Left hindlimb (tissue), 1 donor: ENCODE results near the gene COPZ1.
"Not testable (repeated sequence)": the region's sequence is repeated elsewhere in the genome, so short reads cannot be mapped to it uniquely, and the experiment has no call there.

Experiments used
- DNase-seq: peaks from one replicate; pipeline ENCODE4 v3.0.0-alpha.2; 2018

Gene COPZ1

DNA sequence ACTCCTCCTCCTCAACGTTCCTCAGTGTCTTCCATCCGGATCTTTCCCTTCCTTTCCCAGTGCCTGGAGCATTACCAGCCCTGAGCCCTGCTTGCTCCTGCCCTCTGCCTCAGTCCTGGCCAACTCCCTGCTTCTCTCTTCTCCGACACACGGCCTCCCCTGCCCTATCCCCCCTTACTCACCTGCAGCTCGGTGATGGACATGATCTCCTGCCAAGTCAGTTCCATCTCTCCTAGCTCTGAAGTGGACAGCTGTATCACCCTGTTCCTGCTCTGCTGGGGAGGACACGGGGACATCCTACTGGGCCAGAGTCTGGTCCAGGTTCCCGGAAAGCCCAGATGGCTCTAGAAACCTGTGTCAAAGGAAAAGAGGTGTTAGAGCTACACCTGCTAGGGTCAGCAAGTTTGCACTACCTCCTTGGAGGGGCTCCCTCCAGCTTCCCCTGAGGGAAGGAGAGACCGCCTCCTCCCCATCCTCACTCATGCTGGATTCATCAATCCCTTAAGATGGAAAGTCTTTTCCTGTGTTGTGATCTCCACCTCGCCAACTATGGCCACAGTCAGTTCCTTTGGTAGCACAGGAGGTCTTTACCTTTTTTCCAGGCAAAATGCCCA lies 29.9 kb upstream of the COPZ1 start:
- no peak for DNase-seq

DNA sequence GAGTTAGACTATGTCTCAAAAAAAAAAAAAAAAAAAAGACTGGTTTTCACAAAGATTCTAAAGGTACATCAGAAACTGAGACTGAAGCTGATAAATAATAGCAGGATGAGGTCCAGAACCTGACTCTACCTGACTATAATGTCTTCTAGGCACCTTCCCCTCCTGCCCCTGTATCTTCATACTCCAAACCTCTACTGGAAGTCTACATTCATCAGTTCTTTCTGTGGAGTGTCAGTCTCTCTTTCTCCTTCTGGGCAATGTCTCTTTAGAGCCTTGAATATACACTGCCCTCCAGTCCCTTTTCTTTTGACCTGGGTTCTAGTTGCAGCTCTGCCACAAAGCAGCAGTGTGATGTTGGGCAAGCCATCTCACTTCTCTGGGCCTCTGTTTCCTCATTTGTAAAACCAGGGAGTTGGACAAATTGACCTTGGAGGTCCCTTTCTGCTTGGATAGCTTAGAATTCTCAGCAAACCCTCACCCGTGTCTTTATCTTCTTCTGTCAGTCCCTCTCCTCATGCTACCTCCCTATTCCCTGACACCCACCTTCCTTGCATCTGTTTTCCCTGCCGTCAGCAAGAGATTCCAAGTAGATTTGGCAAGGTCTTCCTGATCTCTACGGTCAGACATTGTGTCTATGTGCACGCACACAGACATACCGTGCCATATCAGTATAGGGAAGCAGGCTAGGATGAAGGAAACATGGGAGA lies 28.4 kb upstream of the COPZ1 start:
- DNase-seq = no peak

DNA sequence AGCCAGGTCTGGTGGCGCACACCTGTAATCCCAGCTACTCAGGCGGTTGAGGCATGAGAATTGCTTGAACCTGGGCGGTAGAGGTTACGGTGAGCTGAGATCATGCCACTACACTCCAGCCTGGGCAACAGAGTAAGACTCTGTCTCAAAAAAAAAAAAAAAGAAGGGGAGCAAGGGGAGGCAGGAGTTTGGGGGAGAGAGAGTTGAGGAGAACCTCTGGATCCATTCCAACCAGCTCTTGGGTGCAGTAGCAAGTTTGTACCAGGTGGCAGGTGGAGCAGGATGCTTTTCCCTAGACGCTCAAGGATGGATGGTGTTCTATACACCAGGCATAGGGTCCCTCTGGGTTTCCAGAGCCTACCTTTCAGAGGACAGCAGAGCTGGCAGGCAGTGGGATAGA lies 26.0 kb upstream of the COPZ1 start:
- no peak for DNase-seq

DNA sequence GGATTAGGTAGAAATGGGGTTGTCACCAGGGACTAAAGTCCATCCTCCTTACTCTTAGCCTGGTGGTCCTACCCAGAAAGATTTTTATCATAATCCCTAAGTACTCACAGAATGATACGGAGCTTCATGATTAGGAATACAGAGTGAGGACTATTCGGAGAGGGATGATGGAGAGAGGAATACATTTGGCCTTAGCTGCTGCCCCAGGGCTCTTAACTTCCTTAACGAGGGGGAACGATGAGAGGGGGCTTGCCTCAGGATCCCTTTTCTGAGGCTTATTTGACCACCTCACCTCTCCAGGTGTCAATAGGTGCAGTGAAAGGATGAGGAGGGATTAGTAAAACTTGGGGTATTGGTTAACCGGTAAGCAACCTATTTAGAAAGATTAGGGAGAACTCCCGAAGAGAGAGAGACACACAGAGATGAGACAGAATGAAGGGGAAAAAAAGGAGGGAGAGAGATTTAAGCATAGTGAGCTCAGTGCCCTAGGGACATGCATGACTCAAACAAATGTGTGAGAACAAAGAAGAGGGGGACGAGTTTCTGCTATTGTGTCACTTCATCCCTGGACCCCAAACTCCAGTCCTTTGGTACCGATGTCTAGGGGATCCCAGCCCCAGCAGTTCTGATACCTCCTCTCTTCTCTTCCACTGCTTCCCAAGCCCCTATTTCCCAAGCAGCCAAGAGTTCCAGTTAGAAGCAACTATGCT lies 25.3 kb upstream of the COPZ1 start:
- no peak for DNase-seq

DNA sequence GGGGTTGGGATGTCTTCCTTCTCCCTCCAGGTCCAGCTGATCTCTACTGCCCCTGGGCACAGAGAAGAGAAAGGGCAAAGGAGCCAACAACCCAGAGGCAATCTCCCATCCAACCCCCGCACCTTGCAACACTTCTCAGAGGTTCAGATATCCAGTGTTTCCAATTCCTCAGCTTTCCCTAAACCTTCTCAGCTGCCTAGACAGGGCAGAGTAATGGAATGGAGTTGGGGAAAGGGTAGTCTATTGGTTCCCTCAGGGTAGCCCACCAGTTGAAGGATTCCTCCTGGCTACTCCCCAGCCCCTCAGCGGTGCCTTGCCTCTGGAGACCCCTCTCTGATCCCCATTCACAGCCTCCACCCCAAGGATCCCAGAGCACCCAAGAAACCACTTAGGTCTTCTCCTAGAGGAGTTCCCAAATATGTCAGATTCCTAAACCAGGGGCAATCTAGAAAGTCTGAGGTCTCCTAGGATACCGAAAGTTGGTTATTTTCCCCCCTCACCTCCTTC lies 24.7 kb upstream of the COPZ1 start:
- DNase-seq = no peak

DNA sequence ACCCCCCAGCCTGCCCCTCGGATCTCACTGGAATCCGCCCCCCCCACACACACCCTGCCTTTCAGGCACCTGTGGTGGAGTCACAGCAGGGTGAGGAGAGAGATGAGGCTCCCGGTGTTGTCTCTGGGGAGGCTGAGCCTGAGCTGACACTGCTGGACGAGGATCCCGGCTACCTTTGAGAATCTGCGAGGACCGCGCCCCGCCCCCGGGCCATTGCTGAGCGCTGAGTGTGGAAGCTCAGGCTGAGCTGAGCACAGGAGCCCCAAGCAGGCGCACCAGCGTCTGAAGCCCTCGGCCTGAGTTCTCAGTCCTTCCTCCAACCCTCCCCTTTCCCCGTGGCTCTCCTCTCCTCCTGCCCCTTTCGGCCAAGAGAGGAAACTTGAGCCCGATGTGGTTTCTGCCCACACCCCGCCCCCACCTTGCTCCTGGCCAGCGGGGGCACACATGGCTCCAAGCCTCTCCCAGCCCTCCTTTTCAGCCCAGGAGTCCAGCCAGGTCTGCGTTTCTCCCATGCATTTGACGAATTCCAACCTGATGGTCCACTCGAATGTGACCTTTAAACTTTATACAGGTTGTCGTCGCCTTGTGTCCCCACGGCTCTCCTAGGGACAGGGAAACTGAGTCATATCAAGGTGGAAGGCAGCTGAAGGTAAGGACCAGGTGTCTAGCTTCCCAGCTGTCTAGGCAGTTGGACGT lies 24.1 kb upstream of the COPZ1 start, which contains the start of gene NFE2:
NFE2 (minus strand) TSS at position 284 of the 696 bp plus-strand sequence. CDS start 5,767 bp downstream, outside the sequence.
- peak; percentile 67 for DNase-seq

DNA sequence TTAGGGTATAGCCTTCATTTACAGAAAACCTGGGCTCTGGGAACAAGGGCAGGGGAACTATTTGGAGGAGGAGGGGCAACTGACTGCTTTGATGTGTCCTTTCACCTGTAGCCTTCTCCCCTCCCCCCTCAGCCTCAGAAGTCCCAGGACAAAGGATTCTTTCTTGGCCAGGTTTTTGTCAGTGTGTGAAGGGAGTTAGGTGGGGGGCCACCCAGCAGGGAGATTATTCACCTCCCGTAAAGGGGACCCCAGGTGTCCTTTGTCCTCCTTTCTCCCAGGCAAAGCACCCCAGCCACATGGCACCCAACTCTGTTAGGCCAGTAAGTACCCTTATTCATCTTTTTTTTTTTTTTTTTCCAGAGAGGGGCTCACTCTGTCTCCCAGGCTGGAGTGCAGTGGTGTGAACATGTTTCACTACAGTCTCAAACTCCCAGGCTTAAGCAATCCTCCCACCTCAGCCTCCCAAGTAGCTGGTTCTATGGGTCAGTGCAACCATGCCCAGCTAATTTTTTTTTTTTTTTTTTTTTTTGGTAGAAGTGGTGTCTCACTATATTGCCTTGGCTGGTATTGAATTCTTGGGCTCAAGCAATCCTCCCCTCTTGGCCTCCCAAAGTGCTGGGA lies 23.4 kb upstream of the COPZ1 start:
- no peak for DNase-seq

DNA sequence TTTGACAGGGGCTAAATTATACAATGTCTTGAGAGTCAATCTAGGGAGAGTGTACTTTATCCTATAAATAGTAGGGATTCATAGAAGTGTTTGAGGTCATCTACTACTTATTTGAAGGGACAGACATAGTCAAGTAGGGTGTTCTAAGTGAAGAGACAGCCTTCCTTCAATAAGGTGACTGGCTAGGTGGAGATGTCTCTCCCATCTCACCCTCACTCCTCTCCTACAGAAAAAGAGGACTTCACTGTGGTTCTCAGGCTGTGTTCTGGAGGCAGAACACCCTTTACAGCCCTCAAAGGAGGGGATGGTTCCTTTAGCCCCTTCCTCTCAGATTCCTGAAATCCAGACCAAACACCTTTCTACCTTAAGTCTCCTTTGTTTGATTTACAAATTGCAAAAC lies 21.3 kb upstream of the COPZ1 start:
- no peak for DNase-seq

DNA sequence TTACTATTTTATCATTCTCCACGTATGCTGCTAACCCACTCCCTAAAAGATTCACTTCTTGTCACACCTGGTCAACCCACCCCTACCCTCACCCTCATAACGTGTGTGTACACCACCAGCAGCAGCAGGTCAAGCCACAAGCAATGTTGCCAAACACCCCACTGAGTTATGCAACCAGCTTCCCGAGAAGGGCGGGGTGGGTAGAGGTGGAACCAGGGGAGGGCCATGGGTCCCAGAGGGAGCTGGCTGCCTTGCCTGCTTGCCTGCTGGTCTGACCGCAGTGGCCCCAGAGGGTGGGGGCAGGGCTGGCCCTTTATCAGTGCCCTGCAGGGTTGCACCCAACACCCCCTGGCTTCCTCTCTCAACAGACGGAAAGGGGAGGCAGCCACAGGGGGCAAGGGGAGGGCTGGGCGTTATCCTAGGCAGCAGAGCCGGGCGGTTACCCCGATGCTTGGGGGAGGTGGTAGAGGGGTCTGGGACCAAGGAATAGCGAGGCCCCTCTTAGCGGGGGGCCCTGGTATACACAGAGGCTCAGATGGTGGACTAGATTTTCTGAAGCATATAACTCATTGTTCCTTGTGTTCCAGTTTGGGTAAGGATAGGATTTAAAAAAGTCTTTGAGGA lies 20.6 kb upstream of the COPZ1 start:
- peak; percentile 53 for DNase-seq

DNA sequence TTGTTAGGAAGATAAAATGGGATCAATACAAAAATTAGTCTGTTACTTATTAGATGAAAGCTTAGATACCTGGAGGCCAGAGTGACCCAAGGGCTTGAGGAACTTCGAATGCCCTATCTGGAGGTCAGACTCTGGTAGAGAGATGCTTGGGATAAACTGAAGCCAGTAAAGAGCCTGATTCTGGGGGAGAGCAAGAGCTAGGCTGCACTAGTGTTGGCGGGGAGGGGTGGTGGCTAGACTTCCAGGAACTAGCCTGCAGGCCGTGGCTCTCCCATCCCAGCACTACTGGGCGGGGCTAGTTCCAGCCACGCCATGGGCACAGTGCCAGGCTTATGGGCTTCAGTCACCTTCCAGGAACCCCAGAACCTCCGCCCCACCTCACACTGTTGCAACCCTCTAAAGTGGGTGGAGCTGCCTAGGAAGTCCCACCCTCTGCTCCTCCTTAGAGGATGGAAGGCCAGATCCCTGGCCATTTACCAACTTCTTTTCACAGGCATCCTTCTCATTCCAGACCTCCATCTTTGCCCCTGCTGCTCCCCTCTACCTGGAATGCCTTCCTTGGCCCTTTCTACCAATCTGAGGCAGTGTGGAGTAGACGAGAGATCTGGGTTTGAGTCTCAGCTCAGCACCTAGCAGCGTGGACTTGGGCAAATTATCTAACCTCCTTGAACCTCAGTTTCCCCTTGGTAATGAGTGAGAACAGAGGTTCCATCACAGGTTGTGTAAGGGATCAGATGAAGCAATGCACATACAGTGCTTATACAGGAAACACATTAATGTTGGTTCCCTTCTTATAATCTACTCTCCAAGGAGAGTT lies 17.8 kb upstream of the COPZ1 start:
- DNase-seq = peak; percentile 69

DNA sequence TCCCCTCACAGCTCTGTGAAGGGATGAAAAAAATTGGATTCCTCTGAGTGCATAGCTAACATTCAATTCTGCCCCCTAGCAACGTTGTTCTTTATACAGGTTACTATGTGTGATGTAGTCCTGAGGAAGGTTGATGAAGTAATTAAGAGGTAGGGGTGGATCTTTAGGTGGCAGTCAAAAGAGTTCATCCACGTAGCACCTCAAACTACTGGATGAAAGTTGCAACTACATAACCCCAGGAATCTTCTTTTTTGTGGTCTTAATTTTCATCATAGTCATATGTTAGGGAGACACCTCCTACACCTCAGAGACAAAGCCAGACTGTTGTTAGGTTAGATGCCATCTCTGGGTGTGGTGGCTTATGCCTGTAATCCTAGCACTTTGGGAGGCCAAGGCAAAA lies 13.9 kb upstream of the COPZ1 start:
- no peak for DNase-seq

DNA sequence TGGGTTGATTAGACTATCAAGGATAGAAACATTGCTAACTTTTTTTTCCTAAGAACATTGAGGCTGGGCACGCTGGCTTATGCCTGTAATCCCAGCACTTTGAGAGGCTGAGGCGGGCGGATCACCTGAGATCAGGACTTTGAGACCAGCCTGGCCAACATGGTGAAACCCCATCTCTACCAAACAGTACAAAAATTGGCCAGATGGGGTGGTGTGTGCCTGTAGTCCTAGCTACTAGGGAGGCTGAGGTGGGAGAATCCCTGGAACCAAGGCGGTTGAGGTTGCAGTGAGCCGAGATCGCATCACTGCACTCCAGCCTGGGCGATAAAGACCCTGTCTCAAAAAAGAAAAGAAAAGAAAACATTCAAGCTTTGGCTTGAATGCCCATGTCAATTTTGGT lies 12.6 kb upstream of the COPZ1 start:
- DNase-seq = not testable (repeated sequence)

DNA sequence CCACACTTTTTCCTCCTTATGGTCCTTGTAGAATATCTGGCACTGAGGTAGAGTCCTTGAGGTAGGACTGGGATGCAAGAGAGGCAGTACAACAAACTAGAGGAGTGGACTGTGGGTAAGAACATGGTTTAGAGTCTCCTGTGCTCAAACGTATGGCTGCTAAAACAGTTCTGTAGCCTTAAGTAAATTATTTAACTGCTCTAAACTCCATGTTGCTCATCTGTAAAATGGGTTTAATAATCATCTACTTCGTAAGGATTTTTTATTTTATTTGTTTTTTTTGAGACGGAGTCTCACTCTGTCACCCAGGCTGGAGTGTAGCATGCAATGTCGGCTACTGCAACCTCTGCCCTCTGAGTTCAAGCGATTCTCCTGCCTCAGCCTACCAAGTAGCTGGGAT lies 3.6 kb upstream of the COPZ1 start:
- no peak for DNase-seq

DNA sequence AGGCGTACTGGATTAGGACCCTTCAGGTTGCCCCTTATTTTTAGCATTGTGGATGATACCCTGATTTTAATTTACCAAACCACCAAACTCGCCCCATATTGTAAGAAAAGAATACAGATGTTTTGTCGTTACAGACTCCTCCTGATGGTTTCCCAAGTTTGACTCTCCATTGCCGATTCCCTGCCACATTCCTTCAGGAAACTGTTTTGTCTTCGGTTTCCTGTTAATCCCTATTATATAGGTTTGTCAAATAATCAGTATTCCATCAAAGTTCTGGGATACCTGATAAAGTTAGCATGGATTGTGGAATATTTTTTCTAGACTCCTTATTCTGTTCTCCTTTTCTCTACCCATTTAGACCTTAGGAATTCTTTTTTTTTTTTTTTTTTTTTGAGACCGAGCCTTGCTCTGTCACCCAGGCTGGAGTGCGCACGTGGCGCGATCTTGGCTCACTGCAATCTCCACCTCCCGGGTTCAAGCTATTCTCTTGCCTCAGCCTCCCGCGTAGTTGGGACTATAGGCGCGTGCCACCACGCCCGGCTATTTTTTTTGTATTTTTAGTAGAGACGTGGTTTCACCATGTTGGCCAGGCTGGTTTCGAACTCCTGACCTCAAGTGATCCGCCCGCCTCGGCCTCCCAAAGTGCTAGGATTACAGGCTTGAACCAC lies 645 bp downstream of the COPZ1 start:
- not testable (repeated sequence) for DNase-seq

DNA sequence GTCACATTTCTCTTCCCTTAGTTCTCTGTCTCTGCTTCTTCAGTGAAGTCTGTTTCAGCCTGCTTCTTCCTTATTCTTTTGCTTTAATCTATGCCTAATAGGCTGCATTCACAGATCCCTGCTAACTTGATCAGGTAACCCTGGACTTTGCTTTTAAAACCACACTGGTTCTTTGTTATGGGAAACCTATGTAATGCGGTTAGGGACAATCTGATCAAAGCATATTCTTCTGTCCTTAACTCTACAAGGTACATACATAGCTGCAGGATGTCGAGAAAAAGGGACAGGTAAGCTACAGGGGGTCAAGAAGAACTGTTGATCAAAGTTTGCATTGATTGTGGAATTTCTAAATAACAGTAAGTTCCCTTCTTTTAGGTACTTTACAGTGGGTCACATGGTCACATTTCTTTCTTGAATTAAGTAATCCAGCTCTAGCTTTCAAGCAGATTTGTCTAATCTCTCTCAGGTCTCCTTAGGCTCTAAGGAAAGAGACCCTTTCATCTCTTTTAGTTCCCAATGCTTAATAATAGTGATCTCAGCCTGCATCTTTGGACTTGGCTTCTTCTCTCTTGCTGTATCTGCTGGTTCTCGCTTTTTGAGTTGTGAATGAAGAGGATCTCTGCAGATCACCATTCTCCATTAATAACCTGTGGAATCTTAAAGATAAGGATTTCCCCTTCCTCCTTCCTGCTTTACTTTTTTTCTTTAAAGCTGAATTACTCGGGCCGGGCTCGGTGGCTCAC lies 3.8 kb downstream of the COPZ1 start:
- DNase-seq = no peak

DNA sequence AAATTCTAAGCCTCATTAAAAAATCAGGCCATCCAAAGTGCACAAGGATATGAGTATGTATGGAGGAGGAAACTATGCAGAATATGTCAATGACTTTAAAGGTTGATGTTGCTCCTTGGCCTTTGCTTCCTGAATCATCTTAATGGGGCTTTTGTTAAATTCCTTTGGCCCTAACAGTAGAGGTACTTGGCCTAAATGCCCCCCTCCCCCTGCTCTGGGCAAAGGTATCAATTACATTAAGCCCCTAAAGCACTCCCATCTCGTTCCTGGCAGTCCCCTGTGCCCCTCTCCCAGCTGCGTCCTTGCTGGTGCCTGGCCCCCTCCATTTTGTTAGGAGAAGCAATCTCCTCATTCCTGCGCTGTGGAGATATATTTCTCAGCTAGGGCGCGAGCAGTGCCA lies 4.8 kb downstream of the COPZ1 start:
- no peak for DNase-seq

DNA sequence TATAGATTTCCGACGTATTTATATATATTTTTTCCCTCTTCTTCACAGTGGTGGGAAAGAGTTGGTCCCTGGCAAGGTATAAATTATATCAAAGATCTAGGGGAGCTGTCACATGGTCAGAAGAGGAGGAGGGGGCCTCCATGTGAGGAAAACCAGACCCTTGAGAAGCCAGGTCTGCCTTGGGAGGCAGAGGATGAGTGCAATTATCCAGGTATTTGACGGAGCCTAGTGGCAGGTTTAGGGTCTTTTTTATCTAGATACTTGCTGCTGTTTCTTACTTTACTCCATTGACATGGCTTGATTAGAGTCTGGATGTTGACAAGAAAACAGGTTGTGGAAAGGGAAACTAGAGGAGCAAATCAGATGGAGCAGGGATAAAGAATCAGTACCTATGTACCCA lies 5.5 kb downstream of the COPZ1 start:
- DNase-seq = no peak

DNA sequence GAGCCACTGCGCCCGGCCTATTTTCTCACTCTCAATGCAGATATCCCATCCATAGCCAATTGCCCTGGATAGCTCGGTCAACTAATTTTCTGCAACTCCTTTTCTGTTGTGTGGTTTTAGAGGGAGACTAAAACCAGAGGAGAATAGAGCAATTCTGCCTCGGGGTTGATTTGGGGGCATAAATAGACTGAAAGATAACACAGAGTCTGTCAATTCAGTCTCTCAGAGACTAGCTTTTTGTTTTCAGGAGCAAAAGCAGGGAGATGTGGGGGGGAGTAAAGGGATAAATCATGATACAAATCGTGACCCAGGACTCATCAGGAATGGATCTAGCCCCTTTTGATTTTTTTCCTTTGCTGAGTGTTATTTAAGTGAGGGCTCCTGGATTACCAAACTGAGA lies 6.5 kb downstream of the COPZ1 start:
- DNase-seq = no peak

DNA sequence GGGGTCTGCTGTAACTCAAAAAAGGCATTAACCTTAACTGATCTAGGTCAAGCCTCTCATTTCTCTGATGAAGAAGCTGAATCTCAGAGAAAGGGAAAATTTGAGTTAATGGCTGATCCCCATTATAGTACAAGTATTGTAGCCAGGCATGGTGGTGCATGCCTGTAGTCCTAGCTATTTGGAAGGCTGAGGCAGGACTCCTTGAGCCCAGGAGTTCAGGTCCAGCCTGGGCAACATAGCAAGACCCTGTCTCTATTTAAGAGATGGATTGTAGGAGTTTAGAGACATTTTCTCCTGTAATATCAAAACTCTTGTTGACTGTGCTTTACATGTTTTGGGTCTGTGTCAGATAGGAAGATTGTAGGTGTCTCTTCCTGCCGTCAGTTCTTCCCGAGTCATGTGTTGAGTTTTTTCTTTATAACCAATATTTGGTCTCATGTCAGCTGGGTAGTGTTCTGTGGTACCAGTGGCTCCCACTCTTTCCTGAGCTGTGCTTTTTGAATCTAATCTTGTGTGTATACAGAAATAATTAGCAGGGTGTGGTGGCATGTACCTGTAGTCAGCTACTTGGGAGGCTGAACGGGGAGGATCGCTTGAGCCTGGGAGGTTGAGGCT lies 8.6 kb downstream of the COPZ1 start:
- DNase-seq = no peak
